GM12891 (cell line): ENCODE measurements around the gene PBXIP1.

Experiments
- POLR2A ChIP-seq: IDR thresholded peaks from 2 replicates; pipeline ENCODE4 v1.6.1; 2011; ENCODE audit warnings: low read depth, low read length, control low read depth
- POLR2AphosphoS5 ChIP-seq: IDR thresholded peaks from 2 replicates; pipeline ENCODE4 v1.6.1; 2011; ENCODE audit warnings: low read depth, low read length, control low read depth
- TAF1 ChIP-seq: IDR thresholded peaks from 2 replicates; pipeline ENCODE4 v1.6.1; 2011; ENCODE audit warnings: low read depth, low read length, control low read depth

- TF ChIP-seq TAF1 (no peak), POLR2A (no peak), POLR2AphosphoS5 (no peak)
Observed at GRCh38 chr1:154968731-154969130, 12.8 kb upstream of the PBXIP1 start.
